ENCODE results near the gene RFTN1. TPM values are rescaled to one million over a fixed set of nuclear protein-coding genes. Genes with fewer than 3 reads are reported as not detected.

RFTN1 gene
- total RNA-seq, 4 donors from 2014 or later: 32.0 to 187 (median 47.6) TPM

DNA sequence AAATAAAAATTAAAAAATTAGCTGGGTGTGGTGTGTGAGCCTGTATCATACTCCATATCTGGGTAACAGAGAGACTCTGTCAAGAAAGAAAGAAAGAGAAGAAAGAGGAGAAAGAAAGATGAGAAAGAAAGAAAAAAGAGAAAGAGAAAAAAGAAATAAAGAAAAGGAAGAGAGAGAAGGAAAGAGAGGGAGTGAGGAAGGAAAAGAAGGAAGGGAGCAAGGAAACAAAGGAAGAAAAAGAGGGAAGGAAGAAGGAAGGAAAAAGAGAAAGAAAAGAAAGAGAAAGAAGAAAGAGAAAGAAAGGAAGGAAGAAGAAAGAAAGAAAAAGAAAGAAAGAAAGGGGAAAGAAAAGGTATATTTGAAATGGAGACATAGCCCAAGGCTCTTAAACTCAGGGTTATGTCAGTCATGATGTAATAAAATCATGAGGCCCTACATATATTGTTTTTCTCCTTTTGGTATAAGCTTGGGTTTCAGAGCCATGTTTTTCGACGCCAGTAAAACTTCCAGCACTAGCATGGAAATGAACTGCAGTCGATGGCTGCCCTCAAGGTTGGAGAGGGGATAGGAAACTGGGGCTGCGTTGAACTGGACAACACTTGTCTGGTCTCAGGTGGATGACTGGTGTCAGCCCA, 38.0 kb upstream of the RFTN1 start:
- Histone ChIP-seq H3K27me3 (no peaks in the 10 kb centered on the region), H3K36me3 (no peaks in the 10 kb centered on the region), H3K9me3 (no peaks in the 10 kb centered on the region), H3K4me1 (no peaks in the 10 kb centered on the region), H3K27ac (no peak overlapping the region), H3K4me3 (no peak overlapping the region)
- DNase-seq: no peak
- TF ChIP-seq POLR2A (IDR thresholded peaks at IDR 0.05): no peak
- TF ChIP-seq, protein P1, sequence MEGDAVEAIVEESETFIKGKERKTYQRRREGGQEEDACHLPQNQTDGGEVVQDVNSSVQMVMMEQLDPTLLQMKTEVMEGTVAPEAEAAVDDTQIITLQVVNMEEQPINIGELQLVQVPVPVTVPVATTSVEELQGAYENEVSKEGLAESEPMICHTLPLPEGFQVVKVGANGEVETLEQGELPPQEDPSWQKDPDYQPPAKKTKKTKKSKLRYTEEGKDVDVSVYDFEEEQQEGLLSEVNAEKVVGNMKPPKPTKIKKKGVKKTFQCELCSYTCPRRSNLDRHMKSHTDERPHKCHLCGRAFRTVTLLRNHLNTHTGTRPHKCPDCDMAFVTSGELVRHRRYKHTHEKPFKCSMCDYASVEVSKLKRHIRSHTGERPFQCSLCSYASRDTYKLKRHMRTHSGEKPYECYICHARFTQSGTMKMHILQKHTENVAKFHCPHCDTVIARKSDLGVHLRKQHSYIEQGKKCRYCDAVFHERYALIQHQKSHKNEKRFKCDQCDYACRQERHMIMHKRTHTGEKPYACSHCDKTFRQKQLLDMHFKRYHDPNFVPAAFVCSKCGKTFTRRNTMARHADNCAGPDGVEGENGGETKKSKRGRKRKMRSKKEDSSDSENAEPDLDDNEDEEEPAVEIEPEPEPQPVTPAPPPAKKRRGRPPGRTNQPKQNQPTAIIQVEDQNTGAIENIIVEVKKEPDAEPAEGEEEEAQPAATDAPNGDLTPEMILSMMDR (IDR thresholded peaks at IDR 0.05): no peak
- intact Hi-C loops (cut with DNase I; ENCODE audit: low total_unique reads): no loop called here

DNA sequence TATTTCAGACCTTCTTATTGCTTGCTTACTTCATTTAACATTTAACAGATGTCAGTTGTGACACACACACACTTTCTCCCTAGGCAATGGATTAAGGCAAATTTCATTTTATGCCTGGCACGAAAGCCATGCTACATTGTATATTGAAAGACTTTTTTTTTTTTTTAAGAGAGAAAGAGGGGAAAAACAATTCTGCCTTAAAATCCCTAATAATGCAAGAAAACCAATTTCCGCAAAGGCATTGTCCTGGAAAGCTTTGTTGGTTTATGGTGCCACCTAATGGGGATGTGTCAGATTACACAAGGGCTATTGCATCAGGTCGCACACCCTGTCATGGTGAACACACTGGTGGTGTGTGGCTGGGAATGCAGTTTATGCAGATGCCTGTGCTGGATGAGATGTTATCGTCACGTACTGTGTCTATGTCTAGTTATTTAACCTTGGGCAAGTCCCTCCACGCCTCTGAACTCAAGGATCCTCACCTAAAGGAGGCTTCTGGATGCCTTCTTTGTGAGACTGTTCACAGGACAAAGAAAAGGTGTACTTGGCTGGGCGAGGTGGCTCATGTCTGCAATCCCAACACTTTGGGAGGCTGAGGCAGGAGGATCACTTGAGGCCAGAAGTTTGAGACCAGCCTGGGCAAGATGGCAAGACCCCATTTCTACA, 37.3 kb upstream of the RFTN1 start:
- intact Hi-C loops (cut with DNase I; ENCODE audit: low total_unique reads): no loop called here
- H3K9me3 ChIP-seq: no peaks in the 10 kb centered on the region
- H3K27ac ChIP-seq: no peak overlapping the region
- H3K27me3 ChIP-seq: no peaks in the 10 kb centered on the region
- H3K4me1 ChIP-seq: no peaks in the 10 kb centered on the region
- peak; percentile 61 to 75 for DNase-seq
- no peak overlapping the region for H3K4me3 ChIP-seq
- no peak for TF ChIP-seq POLR2A (IDR thresholded peaks at IDR 0.05)
- TF ChIP-seq, protein P1 (IDR thresholded peaks at IDR 0.05): peak; percentile 84 to 95 (median 92)
- H3K36me3 ChIP-seq: no peaks in the 10 kb centered on the region

DNA sequence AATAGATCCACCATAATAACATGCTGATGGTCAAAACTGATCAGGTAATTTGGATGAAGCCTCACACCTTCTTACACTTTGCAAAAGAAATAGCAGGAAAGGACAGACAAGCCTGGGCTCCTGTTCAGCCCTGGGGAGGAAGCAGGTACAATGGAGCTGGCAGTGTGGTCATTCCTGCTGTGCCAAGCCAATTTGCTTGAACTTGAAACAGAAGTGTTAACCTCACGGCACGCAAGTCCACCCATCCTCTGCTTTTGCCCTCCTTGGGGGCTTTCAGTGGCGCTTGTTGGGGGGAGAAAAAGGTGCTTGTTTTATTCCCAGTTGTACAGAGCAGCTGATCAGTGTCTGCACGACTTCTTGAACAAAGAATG, 36.8 kb upstream of the RFTN1 start:
- TF ChIP-seq, protein P1 (IDR thresholded peaks at IDR 0.05): no peak
- no peak for TF ChIP-seq POLR2A (IDR thresholded peaks at IDR 0.05)
- Histone ChIP-seq H3K4me1 (no peaks in the 10 kb centered on the region), H3K27me3 (no peaks in the 10 kb centered on the region), H3K4me3 (no peak overlapping the region), H3K9me3 (no peaks in the 10 kb centered on the region), H3K27ac (no peak overlapping the region), H3K36me3 (no peaks in the 10 kb centered on the region)
- intact Hi-C loops (cut with DNase I; ENCODE audit: low total_unique reads): no loop called here
- no peak for DNase-seq

DNA sequence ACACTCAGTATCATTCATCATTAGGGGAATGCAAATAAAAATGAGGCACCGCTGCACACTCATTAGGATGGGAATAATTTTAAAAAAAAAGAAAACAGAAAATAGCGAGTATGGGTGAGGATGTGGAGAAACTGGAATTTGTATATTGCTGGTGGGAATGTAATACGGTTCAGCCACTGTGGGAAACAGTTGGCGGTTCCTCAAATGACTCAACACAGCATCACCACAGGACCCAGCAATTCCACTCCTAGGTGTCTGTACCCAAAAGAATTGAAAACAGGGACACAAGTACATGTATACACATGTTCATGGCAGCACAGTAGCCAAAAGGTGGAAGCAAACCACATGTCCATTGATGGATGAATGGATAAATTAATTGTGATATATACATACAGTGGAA, 35.2 kb upstream of the RFTN1 start:
- TF ChIP-seq, protein P1 (IDR thresholded peaks at IDR 0.05): no peak
- TF ChIP-seq POLR2A (IDR thresholded peaks at IDR 0.05): no peak
- H3K27me3 ChIP-seq: no peaks in the 10 kb centered on the region
- no peak overlapping the region for H3K27ac ChIP-seq
- H3K4me1 ChIP-seq: no peaks in the 10 kb centered on the region
- no peak overlapping the region for H3K4me3 ChIP-seq
- no peak for DNase-seq
- H3K9me3 ChIP-seq: no peaks in the 10 kb centered on the region
- intact Hi-C loops (cut with DNase I; ENCODE audit: low total_unique reads): loop anchor here (10.0 kb wide), 1 partner anchor 254 kb away; no protein-coding TSS in a partner anchor
- no peaks in the 10 kb centered on the region for H3K36me3 ChIP-seq

DNA sequence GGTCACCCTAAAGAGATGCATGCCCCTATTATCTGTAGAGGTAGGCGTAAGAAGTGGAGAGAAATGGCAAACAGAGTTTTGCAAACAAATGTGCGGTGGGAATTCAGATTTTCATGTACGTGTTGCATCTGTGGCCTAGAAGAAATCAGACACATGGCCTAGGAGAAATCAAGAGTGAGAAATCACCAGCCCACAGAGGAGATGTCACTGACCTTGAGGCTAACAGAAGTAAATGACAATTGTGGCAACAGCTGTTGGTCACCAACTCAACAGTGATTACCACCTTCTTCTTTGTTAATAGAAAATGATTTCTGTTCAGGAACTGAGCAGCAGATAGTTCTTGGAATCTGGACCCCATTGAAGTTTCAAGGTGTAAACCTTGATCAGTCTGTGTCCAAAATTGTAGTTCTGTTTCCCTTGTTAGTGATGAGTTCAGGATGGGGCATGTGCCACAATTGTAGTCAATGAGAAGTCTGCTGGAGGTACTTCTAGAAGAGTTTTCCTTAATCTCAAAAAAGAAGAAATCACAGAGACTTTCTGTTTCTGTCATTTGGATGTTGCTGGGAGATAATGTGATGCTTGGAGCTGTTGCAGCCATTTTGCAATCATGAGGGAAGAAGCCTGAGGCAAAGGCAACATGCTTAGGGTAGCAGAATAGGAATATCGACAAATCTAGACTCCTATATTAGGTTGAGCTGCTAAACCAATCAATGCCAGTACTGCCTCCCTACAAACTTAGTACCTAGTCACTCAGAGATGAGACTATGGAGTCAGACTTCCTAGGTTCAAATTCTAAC, 34.3 kb upstream of the RFTN1 start:
- Histone ChIP-seq H3K4me3 (no peak overlapping the region), H3K9me3 (no peaks in the 10 kb centered on the region), H3K4me1 (no peaks in the 10 kb centered on the region), H3K27me3 (no peaks in the 10 kb centered on the region), H3K36me3 (no peaks in the 10 kb centered on the region), H3K27ac (no peak overlapping the region)
- TF ChIP-seq, protein P1 (IDR thresholded peaks at IDR 0.05): no peak
- TF ChIP-seq POLR2A (IDR thresholded peaks at IDR 0.05): no peak
- intact Hi-C loops (cut with DNase I; ENCODE audit: low total_unique reads): loop anchor here (10.0 kb wide), 1 partner anchor 253 kb away; no protein-coding TSS in a partner anchor
- DNase-seq: no peak

Measured in uterus (tissue), 4 donors.